Coronary artery (tissue), 2 donors: ENCODE results near the gene CCDC187.

Source experiments
- DNase-seq: peaks from one replicate; pipeline ENCODE4 v3.0.0-alpha.2; 2017; ENCODE audit warnings: low spot score
- H3K27ac ChIP-seq, 2 donors: fragments of 200-600 bp; sonication (generic); one replicate each; pipeline ENCODE4 v1.5.1; 2016 to 2019
- H3K4me3 ChIP-seq: fragments of 200-600 bp; sonication (generic); 2 replicates; pipeline ENCODE4 v1.5.1; 2016; ENCODE audit warnings: mild to moderate bottlenecking, moderate library complexity
- TF ChIP-seq, protein P1 (sequence below): fragments of 200-600 bp; sonication (generic); IDR thresholded peaks from one replicate; pipeline ENCODE4 v1.5.1; 2019; ENCODE audit warnings: antibody characterized with exemption

CCDC187 gene

DNA sequence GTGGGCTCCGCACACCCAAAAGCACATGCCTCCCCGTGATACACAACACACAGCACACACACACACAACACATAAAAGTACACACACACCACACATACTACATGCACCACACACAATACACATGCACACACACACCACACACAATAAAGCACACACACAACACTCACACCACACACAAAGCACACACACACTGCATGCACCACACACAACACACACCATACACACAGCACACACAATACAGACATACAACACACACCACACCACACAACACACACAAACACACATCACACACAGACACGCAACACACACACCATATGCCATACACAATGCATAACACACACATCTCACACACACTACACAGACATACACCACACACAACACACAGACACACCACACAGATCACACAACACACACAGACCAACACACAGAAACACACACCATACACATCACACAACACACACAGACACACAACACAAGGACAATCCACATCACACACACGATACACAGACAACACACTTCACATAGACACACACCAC is 3.4 kb upstream of the CCDC187 start:
- H3K27ac ChIP-seq: no peak overlapping the region
- DNase-seq: no peak
- TF ChIP-seq, protein P1, sequence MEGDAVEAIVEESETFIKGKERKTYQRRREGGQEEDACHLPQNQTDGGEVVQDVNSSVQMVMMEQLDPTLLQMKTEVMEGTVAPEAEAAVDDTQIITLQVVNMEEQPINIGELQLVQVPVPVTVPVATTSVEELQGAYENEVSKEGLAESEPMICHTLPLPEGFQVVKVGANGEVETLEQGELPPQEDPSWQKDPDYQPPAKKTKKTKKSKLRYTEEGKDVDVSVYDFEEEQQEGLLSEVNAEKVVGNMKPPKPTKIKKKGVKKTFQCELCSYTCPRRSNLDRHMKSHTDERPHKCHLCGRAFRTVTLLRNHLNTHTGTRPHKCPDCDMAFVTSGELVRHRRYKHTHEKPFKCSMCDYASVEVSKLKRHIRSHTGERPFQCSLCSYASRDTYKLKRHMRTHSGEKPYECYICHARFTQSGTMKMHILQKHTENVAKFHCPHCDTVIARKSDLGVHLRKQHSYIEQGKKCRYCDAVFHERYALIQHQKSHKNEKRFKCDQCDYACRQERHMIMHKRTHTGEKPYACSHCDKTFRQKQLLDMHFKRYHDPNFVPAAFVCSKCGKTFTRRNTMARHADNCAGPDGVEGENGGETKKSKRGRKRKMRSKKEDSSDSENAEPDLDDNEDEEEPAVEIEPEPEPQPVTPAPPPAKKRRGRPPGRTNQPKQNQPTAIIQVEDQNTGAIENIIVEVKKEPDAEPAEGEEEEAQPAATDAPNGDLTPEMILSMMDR: no peak
- H3K4me3 ChIP-seq: no peak overlapping the region

GRCh38 chr9:136306211-136307208 is 2.6 kb upstream of the CCDC187 start:
- TF ChIP-seq, protein P1: no peak
- no peak for DNase-seq
- Histone ChIP-seq H3K27ac (no peak overlapping the region), H3K4me3 (no peak overlapping the region)

GRCh38 chr9:136305804-136306203 is 1.9 kb upstream of the CCDC187 start:
- Histone ChIP-seq H3K27ac (no peak overlapping the region), H3K4me3 (no peak overlapping the region)
- no peak for DNase-seq
- TF ChIP-seq, protein P1: no peak

- no peak overlapping the region for H3K4me3 ChIP-seq
- no peak overlapping the region for H3K27ac ChIP-seq
- DNase-seq: no peak
- TF ChIP-seq, protein P1: no peak
Measured at GRCh38 chr9:136304981-136305380, 1.1 kb upstream of the CCDC187 start.

GRCh38 chr9:136304456-136304855 is 562 bp upstream of the CCDC187 start:
- no peak overlapping the region for H3K27ac ChIP-seq
- H3K4me3 ChIP-seq: no peak overlapping the region
- TF ChIP-seq, protein P1: no peak
- DNase-seq: no peak

DNA sequence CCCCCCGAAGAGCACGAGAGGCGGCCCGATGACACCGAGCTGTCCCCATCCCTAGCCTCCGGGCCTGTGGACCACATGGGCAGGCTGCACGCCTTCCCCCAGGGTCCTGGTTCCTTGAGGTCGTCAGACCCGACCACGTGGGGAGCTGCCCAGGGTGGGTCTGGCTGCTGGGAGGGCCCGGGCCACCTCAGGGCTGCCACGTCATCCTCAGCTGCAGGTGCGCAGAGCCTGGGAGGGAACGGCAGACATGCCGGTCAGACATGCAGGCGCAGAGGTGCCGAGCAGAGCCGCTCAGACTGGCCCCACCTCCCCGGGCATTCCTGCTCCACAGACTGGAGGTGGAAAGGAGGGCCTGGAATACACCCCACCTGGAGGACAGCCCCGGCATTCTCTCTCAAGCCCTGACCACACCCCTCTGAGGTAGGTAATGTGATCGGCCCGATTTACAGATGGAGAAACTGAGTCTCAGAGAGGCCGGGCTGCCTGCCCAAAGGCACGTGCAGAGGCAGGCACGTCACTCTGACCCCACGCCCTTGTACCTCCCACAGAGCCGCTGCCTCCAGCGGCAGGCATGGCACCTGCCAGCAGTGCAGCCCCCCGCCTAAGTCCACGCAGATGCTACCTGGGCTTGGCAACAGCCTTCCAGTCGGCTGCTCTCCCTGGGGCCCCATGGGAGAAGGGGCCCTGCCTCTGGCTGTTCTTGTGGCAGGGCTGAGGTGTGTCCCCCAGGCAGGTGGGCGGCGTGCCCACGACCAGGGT is 649 bp downstream of the CCDC187 start:
- H3K27ac ChIP-seq: no peak overlapping the region
- no peak for DNase-seq
- TF ChIP-seq, protein P1: no peak
- no peak overlapping the region for H3K4me3 ChIP-seq
